Measurements from ENCODE around the gene MTMR12.

GRCh38 chr5:32312595-32313332 lies at the start of gene MTMR12:
- TF ChIP-seq, protein P1, sequence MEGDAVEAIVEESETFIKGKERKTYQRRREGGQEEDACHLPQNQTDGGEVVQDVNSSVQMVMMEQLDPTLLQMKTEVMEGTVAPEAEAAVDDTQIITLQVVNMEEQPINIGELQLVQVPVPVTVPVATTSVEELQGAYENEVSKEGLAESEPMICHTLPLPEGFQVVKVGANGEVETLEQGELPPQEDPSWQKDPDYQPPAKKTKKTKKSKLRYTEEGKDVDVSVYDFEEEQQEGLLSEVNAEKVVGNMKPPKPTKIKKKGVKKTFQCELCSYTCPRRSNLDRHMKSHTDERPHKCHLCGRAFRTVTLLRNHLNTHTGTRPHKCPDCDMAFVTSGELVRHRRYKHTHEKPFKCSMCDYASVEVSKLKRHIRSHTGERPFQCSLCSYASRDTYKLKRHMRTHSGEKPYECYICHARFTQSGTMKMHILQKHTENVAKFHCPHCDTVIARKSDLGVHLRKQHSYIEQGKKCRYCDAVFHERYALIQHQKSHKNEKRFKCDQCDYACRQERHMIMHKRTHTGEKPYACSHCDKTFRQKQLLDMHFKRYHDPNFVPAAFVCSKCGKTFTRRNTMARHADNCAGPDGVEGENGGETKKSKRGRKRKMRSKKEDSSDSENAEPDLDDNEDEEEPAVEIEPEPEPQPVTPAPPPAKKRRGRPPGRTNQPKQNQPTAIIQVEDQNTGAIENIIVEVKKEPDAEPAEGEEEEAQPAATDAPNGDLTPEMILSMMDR (IDR thresholded peaks at IDR 0.05), result peak in 1 of 3 experiments; percentile 3
- peak; percentile 79 for TF ChIP-seq POLR2A (IDR thresholded peaks at IDR 0.05)
